Activated B cell treated with CpG ODN at 0.5 μM for 24 hours (primary cell): ENCODE data around the gene CCM2L. TPM values are rescaled to one million over a fixed set of nuclear protein-coding genes. Genes with fewer than 3 reads are reported as not detected.

ENCODE experiments used
- ATAC-seq: fragments of 200-7000 bp; cut with Tn5 transposase; one replicate; pipeline ENCODE4 v1.10.0; 2021; ENCODE audit warnings: low read depth, mild to moderate bottlenecking, moderate library complexity
- CTCF ChIA-PET: fragments of 350-600 bp; sonication (Branson Sonifier 250); formaldehyde crosslinking; loops from one replicate; lab custom pipeline; 2021; ENCODE audit warnings: antibody characterized with exemption; lab: Charles Lee
- POLR2A ChIA-PET: fragments of 350-600 bp; sonication (Branson Sonifier 250); formaldehyde crosslinking; loops from one replicate; lab custom pipeline; 2021; ENCODE audit warnings: antibody characterized with exemption; lab: Charles Lee
- DNase-seq: peaks from one replicate; pipeline ENCODE4 v3.0.0; 2022
- H3K27ac Mint-ChIP-seq: one replicate; pipeline ENCODE4 v1.8.0; 2020; ENCODE audit warnings: mixed read lengths
- H3K27me3 Mint-ChIP-seq: one replicate; pipeline ENCODE4 v1.8.0; 2021; ENCODE audit warnings: mixed read lengths
- H3K36me3 Mint-ChIP-seq: one replicate; pipeline ENCODE4 v1.8.0; 2021; ENCODE audit warnings: low read depth, mixed read lengths
- H3K4me1 Mint-ChIP-seq: one replicate; pipeline ENCODE4 v1.8.0; 2021; ENCODE audit warnings: mixed read lengths
- H3K4me3 Mint-ChIP-seq: one replicate; pipeline ENCODE4 v1.8.0; 2020; ENCODE audit warnings: mild to moderate bottlenecking, mixed read lengths
- H3K9me3 Mint-ChIP-seq: one replicate; pipeline ENCODE4 v1.8.0; 2020; ENCODE audit warnings: mixed read lengths
- CTCF ChIP-seq: fragments of 200-600 bp; IDR thresholded peaks from one replicate; pipeline ENCODE4 v1.8.0; 2022; ENCODE audit warnings: antibody characterized with exemption, mild to moderate bottlenecking
- intact Hi-C: fragments of 100-400 bp; cut with micrococcal nuclease; formaldehyde crosslinking; loops from one replicate; pipeline ENCODE4 v1.15.1; 2024
- total RNA-seq: library from RNA; stranded (reverse); gene quantifications from 2 replicates; pipeline ENCODE4 v1.2.3, GENCODE V29; 2022

The CCM2L gene
- total RNA-seq, 1 donor from 2014 or later = 0.11 TPM

GRCh38 chr20:32080783-32081182, 70.5 kb downstream of the CCM2L start:
- H3K36me3 Mint-ChIP-seq = peaks cover 89% of the 10 kb centered on the region
- ATAC-seq (no peak), DNase-seq (no peak)
- intact Hi-C loops = no loop called here
- no peak overlapping the region for H3K27ac Mint-ChIP-seq
- no peaks in the 10 kb centered on the region for H3K27me3 Mint-ChIP-seq
- H3K4me1 Mint-ChIP-seq = peaks cover 4% of the 10 kb centered on the region
- no peak for TF ChIP-seq CTCF
- ChIA-PET POLR2A (interaction anchor here (1.0 to 1.1 kb wide), 2 partner anchors 41 to 46 kb away, joined by 3 to 4 read pairs; no protein-coding TSS in a partner anchor), CTCF (interaction anchor here (1.0 to 3.4 kb wide), 3 partner anchors 10 to 46 kb away, joined by 3 to 18 read pairs (median 7); no protein-coding TSS in a partner anchor)
- H3K4me3 Mint-ChIP-seq = no peak overlapping the region
- H3K9me3 Mint-ChIP-seq = no peaks in the 10 kb centered on the region

Other genes with a start within 250 kb of the CCM2L start
- not detected in 2 replicates for gene MYLK2, start 191.1 kb upstream of the CCM2L start, total RNA-seq
- gene FOXS1, start 164.8 kb upstream of the CCM2L start, total RNA-seq = not detected in 2 replicates
- gene DUSP15, start 139.9 kb upstream of the CCM2L start, total RNA-seq = 25.0 and 26.9 TPM in 2 replicates
- gene TTLL9, start 139.8 kb upstream of the CCM2L start, total RNA-seq = 0.60 and 0.61 TPM in 2 replicates
- gene PDRG1, start 58.4 kb upstream of the CCM2L start, total RNA-seq = 16.4 and 18.7 TPM in 2 replicates
- gene XKR7, start 42.3 kb upstream of the CCM2L start, total RNA-seq = 0.04 and 0.12 TPM in 2 replicates
- 183 TPM in 2 replicates for gene HCK, start 41.8 kb downstream of the CCM2L start, total RNA-seq
- gene TM9SF4, start 99.3 kb downstream of the CCM2L start, total RNA-seq = 41.9 and 48.1 TPM in 2 replicates
- gene PLAGL2, start 197.3 kb downstream of the CCM2L start, total RNA-seq = 17.3 and 17.9 TPM in 2 replicates
- gene POFUT1, start 197.4 kb downstream of the CCM2L start, total RNA-seq = 20.4 and 24.0 TPM in 2 replicates